ENCODE measurements around the gene MTMR12. TPM values are rescaled to one million over a fixed set of nuclear protein-coding genes. Genes with fewer than 3 reads are reported as not detected.

The MTMR12 gene
- total and polyA plus RNA-seq, 2 donors (not counting 1 experiment from before 2014, with no cell fraction given) = 9.6 to 29.2 TPM

DNA sequence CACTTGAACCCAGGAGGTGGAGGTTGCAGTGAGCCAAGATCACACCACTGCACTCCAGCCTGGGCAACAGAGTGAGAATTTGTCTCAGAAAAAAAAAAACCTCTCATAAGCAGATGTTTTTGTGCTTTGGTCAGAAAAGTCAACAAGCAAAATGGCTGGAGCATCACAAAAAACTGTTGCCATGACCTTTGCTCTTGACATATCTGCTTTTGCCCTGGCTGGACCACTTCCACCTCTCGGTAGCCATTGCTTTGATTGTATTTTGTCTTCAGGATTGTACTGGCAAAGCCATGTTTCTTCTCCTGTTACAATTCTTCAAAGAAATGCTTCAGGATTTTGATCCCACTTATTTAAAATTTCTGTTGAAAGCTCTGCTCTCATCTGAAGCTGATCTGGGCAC is 67.0 kb downstream of the MTMR12 start:
- intact Hi-C loops (cut with micrococcal nuclease) = no loop called here
- 100% methylated on average over 1 of the region's 1 CpG for WGBS (ENCODE audit: insufficient coverage)
- ATAC-seq (ENCODE audit: low read depth) (no peak), DNase-seq (no peak)
- H3K4me3 Mint-ChIP-seq = no peak overlapping the region
- no peak overlapping the region for H2AFZ ChIP-seq (ENCODE audit: insufficient read depth, low read depth, low read length, poor library complexity, severe bottlenecking)
- no peak overlapping the region for H3K9ac ChIP-seq (ENCODE audit: low read length)
- no peak overlapping the region for H3K4me2 ChIP-seq (replicated peaks; ENCODE audit: low read depth, low read length, poor library complexity, severe bottlenecking)
- ChIA-PET CTCF (interaction anchor here (1.3 to 1.8 kb wide), 2 partner anchors 12 to 84 kb away, joined by 3 to 5 read pairs; no protein-coding TSS in a partner anchor), POLR2A (no interaction called here)
- H3K27me3 ChIP-seq (replicated peaks in 1 of 4; ENCODE audit: control extremely low read depth in 1 of 4, control insufficient read depth in 3 of 4, insufficient read depth in 4 of 4, low read length in 3 of 4) = no peaks in the 10 kb centered on the region
- TF ChIP-seq EZH2 (IDR thresholded peaks at IDR 0.05; ENCODE audit: borderline replicate concordance, insufficient read depth, low read depth, low read length, poor library complexity, severe bottlenecking) = no peak
- TF ChIP-seq, protein P1, sequence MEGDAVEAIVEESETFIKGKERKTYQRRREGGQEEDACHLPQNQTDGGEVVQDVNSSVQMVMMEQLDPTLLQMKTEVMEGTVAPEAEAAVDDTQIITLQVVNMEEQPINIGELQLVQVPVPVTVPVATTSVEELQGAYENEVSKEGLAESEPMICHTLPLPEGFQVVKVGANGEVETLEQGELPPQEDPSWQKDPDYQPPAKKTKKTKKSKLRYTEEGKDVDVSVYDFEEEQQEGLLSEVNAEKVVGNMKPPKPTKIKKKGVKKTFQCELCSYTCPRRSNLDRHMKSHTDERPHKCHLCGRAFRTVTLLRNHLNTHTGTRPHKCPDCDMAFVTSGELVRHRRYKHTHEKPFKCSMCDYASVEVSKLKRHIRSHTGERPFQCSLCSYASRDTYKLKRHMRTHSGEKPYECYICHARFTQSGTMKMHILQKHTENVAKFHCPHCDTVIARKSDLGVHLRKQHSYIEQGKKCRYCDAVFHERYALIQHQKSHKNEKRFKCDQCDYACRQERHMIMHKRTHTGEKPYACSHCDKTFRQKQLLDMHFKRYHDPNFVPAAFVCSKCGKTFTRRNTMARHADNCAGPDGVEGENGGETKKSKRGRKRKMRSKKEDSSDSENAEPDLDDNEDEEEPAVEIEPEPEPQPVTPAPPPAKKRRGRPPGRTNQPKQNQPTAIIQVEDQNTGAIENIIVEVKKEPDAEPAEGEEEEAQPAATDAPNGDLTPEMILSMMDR (IDR thresholded peaks at IDR 0.05) = no peak
- no peak overlapping the region for H3K27ac Mint-ChIP-seq
- H3K4me1 Mint-ChIP-seq = no peaks in the 10 kb centered on the region
- no peaks in the 10 kb centered on the region for H3K9me3 ChIP-seq (ENCODE audit: control extremely low read depth in 1 of 3, control insufficient read depth in 2 of 3, insufficient read depth in 1 of 3, low read length in 2 of 3)
- no peak overlapping the region for H3K4me3 ChIP-seq (ENCODE audit: control extremely low read depth in 1 of 5, extremely low read depth in 1 of 5, insufficient read depth in 1 of 5, low read depth in 2 of 5, low read length in 4 of 5)
- no peak overlapping the region for H3K27ac ChIP-seq (ENCODE audit: low read length in 2 of 2)
- peaks cover 0 to under 1% of the 10 kb centered on the region in 2 donors for H3K4me1 ChIP-seq (ENCODE audit: control insufficient read depth in 2 of 2, insufficient read depth in 2 of 2, low read length in 2 of 2)
- H3K79me2 ChIP-seq (ENCODE audit: control insufficient read depth, insufficient read depth, low read length) = no peaks in the 10 kb centered on the region
- no peaks in the 10 kb centered on the region for H3K9me3 Mint-ChIP-seq (ENCODE audit: insufficient read depth)
- H4K20me1 ChIP-seq (ENCODE audit: control insufficient read depth, insufficient read depth, low read length, poor library complexity, severe bottlenecking) = no peaks in the 10 kb centered on the region
- peaks cover 31 to 72% of the 10 kb centered on the region in 2 experiments for H3K36me3 ChIP-seq (replicated peaks in 1 of 2; ENCODE audit: control extremely low read depth in 1 of 2, control insufficient read depth in 1 of 2, extremely low read depth in 1 of 2, insufficient read depth in 2 of 2, low read length in 1 of 2)
- H3K27me3 Mint-ChIP-seq = no peaks in the 10 kb centered on the region

DNA sequence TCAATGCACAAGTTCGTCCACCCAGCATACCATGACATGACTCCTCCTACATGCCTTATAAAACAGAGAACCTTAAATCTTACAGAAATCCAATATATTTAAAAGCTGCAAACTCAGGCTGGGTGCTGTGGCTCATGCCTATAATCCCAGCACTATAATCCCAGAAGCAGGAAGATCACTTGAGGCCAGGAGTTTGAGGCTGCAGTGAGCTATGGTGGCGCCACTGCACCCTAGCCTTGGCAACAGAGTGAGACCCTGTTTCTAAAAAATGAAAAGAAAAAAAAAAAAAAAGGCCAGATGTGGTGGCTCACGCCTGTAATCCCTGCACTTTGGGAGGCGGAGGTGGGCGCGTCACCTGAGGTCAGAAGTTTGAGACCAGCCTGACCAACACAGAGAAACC is 68.7 kb downstream of the MTMR12 start:
- no peaks in the 10 kb centered on the region for H4K20me1 ChIP-seq (ENCODE audit: control insufficient read depth, insufficient read depth, low read length, poor library complexity, severe bottlenecking)
- H3K27me3 Mint-ChIP-seq = no peaks in the 10 kb centered on the region
- no peak overlapping the region for H3K27ac Mint-ChIP-seq
- no peak overlapping the region for H2AFZ ChIP-seq (ENCODE audit: insufficient read depth, low read depth, low read length, poor library complexity, severe bottlenecking)
- H3K4me1 ChIP-seq (ENCODE audit: control insufficient read depth in 2 of 2, insufficient read depth in 2 of 2, low read length in 2 of 2) = peaks cover 0 to 2% of the 10 kb centered on the region in 2 donors
- H3K4me3 Mint-ChIP-seq = no peak overlapping the region
- H3K27me3 ChIP-seq (replicated peaks in 1 of 4; ENCODE audit: control extremely low read depth in 1 of 4, control insufficient read depth in 3 of 4, insufficient read depth in 4 of 4, low read length in 3 of 4) = no peaks in the 10 kb centered on the region
- no peaks in the 10 kb centered on the region for H3K79me2 ChIP-seq (ENCODE audit: control insufficient read depth, insufficient read depth, low read length)
- H3K27ac ChIP-seq (ENCODE audit: low read length in 2 of 2) = no peak overlapping the region
- intact Hi-C loops (cut with micrococcal nuclease) = no loop called here
- DNase-seq (no peak), ATAC-seq (ENCODE audit: low read depth) (no peak)
- TF ChIP-seq EZH2 (IDR thresholded peaks at IDR 0.05; ENCODE audit: borderline replicate concordance, insufficient read depth, low read depth, low read length, poor library complexity, severe bottlenecking) = no peak
- TF ChIP-seq, protein P1 (IDR thresholded peaks at IDR 0.05) = no peak
- ChIA-PET CTCF (interaction anchor here (0.7 to 1.8 kb wide), 4 partner anchors 10 to 370 kb away, joined by 3 to 5 read pairs (median 4); no protein-coding TSS in a partner anchor), POLR2A (no interaction called here)
- H3K9ac ChIP-seq (ENCODE audit: low read length) = no peak overlapping the region
- H3K9me3 Mint-ChIP-seq (ENCODE audit: insufficient read depth) = no peaks in the 10 kb centered on the region
- no peaks in the 10 kb centered on the region for H3K9me3 ChIP-seq (ENCODE audit: control extremely low read depth in 1 of 3, control insufficient read depth in 2 of 3, insufficient read depth in 1 of 3, low read length in 2 of 3)
- H3K36me3 ChIP-seq (replicated peaks in 1 of 2; ENCODE audit: control extremely low read depth in 1 of 2, control insufficient read depth in 1 of 2, extremely low read depth in 1 of 2, insufficient read depth in 2 of 2, low read length in 1 of 2) = peaks cover 31 to 68% of the 10 kb centered on the region in 2 experiments
- WGBS (ENCODE audit: insufficient coverage) = 100% methylated on average over 1 of the region's 6 CpGs
- H3K4me3 ChIP-seq (ENCODE audit: control extremely low read depth in 1 of 5, extremely low read depth in 1 of 5, insufficient read depth in 1 of 5, low read depth in 2 of 5, low read length in 4 of 5) = no peak overlapping the region
- no peak overlapping the region for H3K4me2 ChIP-seq (replicated peaks; ENCODE audit: low read depth, low read length, poor library complexity, severe bottlenecking)
- H3K4me1 Mint-ChIP-seq = no peaks in the 10 kb centered on the region
